Liver (tissue), 3 donors: ENCODE data around the gene NIPAL3.

Experiments
- ATF3 ChIP-seq: IDR thresholded peaks from 2 replicates; pipeline ENCODE4 v1.6.1; 2016; ENCODE audit warnings: antibody characterized with exemption
- CTCF ChIP-seq: fragments of 150-350 bp; IDR thresholded peaks from 2 replicates; pipeline ENCODE4 v1.5.1; 2017; ENCODE audit warnings: improper control_type of control experiment, low read depth, low read length; ENCODE audit not compliant: missing input control
- EGR1 ChIP-seq, 2 donors: IDR thresholded peaks; 2 replicates each; pipeline ENCODE4 v1.6.1; 2016 to 2018; ENCODE audit warnings: antibody characterized with exemption in 2 of 2, low read depth in 2 of 2
- GABPA ChIP-seq, 2 donors: IDR thresholded peaks in 1 of 2; conservative IDR thresholded peaks in 1 of 2; 2 replicates each; pipeline ENCODE4 v1.6.1; 2016; ENCODE audit warnings: antibody characterized with exemption in 2 of 2, mild to moderate bottlenecking in 1 of 2, moderate library complexity in 1 of 2
- HNF4G ChIP-seq: IDR thresholded peaks from 2 replicates; pipeline ENCODE4 v1.6.1; 2016; ENCODE audit warnings: antibody characterized with exemption
- MAX ChIP-seq: IDR thresholded peaks from 2 replicates; pipeline ENCODE4 v1.6.1; 2016; ENCODE audit warnings: antibody characterized with exemption
- RAD21 ChIP-seq, 2 donors: IDR thresholded peaks; 2 replicates each; pipeline ENCODE4 v1.6.1; 2016; ENCODE audit warnings: antibody characterized with exemption in 2 of 2, mild to moderate bottlenecking in 2 of 2
- REST ChIP-seq: IDR thresholded peaks from 2 replicates; pipeline ENCODE4 v1.6.1; 2016; ENCODE audit warnings: antibody characterized with exemption, mild to moderate bottlenecking
- SP1 ChIP-seq: IDR thresholded peaks from 2 replicates; pipeline ENCODE4 v1.6.1; 2018; ENCODE audit warnings: antibody characterized with exemption, mild to moderate bottlenecking
- TAF1 ChIP-seq: conservative IDR thresholded peaks from 2 replicates; pipeline ENCODE4 v1.6.1; 2016; ENCODE audit warnings: antibody characterized with exemption, mild to moderate bottlenecking
- donor health status: healthy.
- donor health status: healthy.

GRCh38 chr1:24392982-24393650 is 22.5 kb upstream of the NIPAL3 start:
- TF ChIP-seq CTCF (no peak), MAX (no peak), RAD21 (IDR thresholded peaks at IDR 0.05) (no peak), EGR1 (IDR thresholded peaks at IDR 0.05; ENCODE audit: low read depth in 2 of 2) (no peak), SP1 (no peak), GABPA (IDR thresholded peaks at IDR 0.05 in 1 of 2, conservative IDR thresholded peaks at IDR 0.05 in 1 of 2) (no peak), HNF4G (no peak), REST (no peak), ATF3 (no peak), TAF1 (no peak)
